Stimulated activated CD4-positive, alpha-beta T cell treated with anti-CD3 and anti-CD28 coated beads, Interleukin-2, amount 100 ng/mL, for 24 hours (primary cell): ENCODE data around the gene ARHGAP4.

Source experiments
- DNase-seq, 2 donors: peaks; one replicate each; pipeline ENCODE4 v3.0.0-alpha.2; 2020

ARHGAP4 gene

GRCh38 chrX:153878345-153878744 is 47.7 kb downstream of the ARHGAP4 start:
- DNase-seq: no peak

- DNase-seq: no peak
Measured at GRCh38 chrX:153877571-153878261, 48.3 kb downstream of the ARHGAP4 start.

- no peak for DNase-seq
Measured at GRCh38 chrX:153876112-153876491, 50.0 kb downstream of the ARHGAP4 start.

GRCh38 chrX:153875391-153876111 is 50.5 kb downstream of the ARHGAP4 start:
- peak; percentile 66 to 75 for DNase-seq

DNA sequence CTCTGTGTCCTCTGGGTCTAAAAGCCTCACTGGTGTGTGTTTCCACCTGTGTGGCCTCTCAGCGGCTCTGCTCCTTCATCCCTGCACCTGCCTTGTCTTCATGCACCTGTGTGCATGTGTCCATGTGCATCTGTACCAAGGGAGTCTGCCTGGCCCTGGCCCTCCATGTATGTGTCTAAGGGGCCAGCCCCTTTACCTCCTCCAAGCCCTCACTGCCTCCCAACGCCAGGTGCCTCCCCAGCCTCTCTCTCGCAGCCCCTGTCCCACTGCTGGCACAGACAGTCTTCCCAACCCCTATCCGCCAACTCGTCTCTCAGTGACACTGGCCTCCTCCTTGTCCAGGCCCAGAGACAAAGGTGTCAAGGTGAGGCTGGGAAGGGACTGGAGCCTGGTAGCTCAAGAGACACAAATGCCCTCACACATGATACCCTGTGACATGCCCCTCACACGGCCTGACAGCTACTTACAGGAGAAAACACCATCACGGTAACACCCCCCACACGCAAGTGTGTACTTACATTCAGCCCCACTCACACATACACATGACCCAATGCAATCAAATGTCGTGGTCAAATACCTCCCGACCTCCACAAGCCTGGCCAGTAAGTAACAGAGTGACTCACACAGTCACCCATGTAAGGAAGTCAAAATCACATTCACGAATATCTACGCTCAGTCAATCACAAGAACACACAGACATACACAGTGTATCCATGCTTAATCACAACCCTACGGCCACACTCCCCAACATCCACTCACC is 51.5 kb downstream of the ARHGAP4 start:
- no peak for DNase-seq

- no peak for DNase-seq
Measured at GRCh38 chrX:153874085-153874365, 52.0 kb downstream of the ARHGAP4 start.

DNA sequence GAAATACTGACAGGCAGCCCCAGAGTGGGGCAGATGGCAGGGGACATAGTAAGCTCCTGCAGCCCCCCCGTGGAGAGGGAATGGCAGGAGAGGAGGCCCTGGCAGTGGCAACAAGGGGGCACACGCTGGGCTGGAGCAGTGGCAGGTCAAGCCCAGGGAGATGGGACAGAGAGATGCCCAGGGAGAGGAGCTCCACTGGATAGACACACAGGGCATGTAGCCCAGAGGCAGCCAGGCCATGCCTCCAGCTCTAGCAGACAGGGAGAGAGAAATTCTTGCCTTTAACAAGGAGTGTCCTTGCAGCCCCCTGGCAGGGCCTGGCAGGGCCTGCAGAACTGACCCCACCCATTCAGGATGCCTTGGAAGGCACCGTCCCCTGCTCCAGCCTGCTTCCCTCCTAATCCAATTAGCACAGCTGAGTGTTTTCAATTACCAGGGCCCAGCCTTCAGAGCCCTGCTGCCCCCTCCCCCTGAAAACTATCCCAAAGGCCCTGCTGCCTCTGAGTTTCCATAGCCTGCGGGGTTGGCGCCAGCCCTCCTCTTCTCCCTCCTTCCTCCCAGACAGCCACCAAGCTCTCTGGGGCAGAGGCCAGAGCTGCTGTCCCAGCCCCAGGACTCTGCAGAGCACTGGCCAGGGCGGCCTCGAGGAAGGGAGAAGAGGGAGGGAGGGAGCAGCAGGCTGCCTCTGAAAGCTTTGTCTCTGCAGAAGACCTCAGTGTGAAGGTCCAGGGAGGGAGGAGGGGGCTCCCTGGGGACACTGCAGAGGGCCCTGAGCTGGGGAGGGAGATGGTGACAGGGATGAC is 52.6 kb downstream of the ARHGAP4 start:
- no peak for DNase-seq

DNA sequence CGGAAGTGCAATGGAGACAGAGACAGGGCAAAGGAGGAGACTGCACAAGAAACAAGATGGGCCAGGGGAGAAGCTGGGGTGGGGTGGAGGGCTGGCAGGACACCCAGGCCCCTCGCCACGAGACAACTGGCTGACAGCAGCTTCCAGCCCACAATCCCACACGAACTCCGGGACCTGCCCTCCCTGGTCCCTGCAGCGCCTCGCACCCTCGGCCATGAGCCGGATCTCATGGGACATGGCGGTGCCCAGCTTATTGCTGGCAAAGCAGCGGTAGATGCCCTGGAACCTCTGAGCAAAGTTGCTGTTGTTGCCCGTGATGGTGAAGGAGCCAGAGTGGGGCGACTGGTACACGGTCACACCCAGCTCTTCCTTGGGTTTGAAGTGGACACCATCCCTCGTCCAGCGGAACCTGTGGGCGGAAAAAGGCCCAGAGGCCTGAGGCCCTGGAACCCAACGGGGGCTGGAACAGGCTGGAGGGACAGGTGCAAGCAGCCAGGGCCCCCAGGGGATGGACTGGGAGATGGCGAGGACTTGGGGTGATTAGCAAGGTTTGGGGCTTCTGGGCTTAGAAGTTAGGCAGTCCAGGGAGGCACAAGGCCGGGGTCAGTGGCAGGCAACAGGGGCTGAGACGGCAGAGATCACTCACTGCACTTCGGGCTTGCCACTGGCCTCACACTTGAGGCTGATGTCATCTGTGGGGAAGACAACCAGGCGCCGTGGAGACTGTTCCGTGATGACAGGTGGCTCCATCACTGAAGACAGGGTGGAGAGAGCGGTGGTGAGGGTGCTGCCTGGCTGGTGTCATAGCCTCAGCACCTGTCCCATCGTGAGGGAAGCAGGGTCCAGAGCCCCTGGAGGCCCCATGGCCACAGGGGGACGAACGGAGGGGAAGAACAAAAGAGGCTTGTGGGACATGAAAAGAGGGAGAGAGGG is 53.9 kb downstream of the ARHGAP4 start:
- DNase-seq: no peak

GRCh38 chrX:153871451-153871850 is 54.6 kb downstream of the ARHGAP4 start:
- no peak for DNase-seq

GRCh38 chrX:153870791-153871360 is 55.2 kb downstream of the ARHGAP4 start:
- no peak for DNase-seq

- DNase-seq: no peak
Measured at GRCh38 chrX:153870288-153870690, 55.8 kb downstream of the ARHGAP4 start.

GRCh38 chrX:153869473-153870287 is 56.4 kb downstream of the ARHGAP4 start:
- DNase-seq: no peak

- DNase-seq: no peak
Measured at GRCh38 chrX:153868576-153869472, 57.2 kb downstream of the ARHGAP4 start.

DNA sequence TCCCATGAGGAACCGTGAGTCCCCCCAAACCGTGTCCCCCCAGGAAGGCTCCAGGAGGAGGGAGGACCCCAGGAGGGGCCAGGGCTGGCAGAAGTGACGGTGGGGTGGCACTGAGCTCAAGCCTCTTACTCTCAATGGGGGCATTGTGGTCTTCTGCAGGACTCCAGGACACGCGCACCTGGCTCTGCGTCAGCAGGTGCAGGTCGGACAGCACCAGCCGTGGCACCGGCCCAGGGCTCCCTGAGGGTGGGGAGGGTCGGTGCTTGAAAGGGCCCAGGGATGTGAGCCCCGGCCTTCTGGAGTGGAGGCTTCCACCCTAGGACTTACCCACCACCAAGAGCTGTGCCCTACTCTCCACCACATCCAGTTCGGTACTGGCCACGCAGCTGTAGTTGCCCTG is 58.4 kb downstream of the ARHGAP4 start:
- no peak for DNase-seq

DNA sequence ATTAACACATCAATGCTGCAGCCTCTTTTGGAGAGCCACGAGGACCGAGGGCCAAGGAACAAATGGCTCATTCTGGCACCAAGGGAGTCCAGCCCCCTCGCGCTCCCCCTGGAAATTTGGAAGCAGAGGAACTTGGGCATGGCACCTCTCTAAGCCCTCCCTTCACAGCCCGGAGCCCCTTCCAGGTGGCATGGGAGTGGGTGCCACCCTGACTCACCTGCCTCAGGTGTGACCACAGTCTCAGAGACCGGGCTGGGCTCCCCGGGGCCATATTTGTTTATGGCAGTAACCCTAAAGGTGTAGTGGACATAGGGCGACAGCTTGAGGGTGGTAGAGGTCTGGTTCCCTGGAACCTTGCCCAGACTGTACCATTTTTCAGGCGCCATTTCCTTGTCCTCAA is 58.9 kb downstream of the ARHGAP4 start:
- DNase-seq: no peak

- DNase-seq: no peak
Measured at GRCh38 chrX:153866302-153867019, 59.6 kb downstream of the ARHGAP4 start.

GRCh38 chrX:153865685-153866084 is 60.4 kb downstream of the ARHGAP4 start:
- no peak for DNase-seq

DNA sequence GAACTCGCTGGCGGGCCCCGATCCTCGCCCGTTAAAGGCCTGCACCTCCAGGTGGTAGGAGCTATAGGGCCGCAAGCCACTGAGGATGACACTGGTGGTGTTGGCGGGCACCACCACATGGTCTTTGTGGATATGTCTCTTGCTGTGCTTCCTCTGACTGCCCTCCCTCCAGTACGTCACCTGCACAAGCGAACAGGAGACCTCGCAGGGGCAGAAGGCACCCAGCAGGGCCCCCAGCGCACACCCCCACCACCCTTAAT is 60.8 kb downstream of the ARHGAP4 start:
- no peak for DNase-seq

GRCh38 chrX:153864561-153865320 is 61.3 kb downstream of the ARHGAP4 start:
- DNase-seq: no peak
